ENCODE measurements around the gene FERMT3.
"Not testable (repeated sequence)": the region's sequence is repeated elsewhere in the genome, so short reads cannot be mapped to it uniquely, and the experiment has no call there.

FERMT3 gene

GRCh38 chr11:64235437-64236161 lies 29.1 kb downstream of the FERMT3 start:
- DNase-seq (ENCODE audit: low spot score) = no peak

- DNase-seq (ENCODE audit: low spot score) = no peak
These were observed 31.0 kb downstream of the FERMT3 start for GRCh38 chr11:64237484-64237951.

- DNase-seq (ENCODE audit: low spot score) = no peak
These were observed 31.6 kb downstream of the FERMT3 start for GRCh38 chr11:64238076-64238475.

- no peak for DNase-seq (ENCODE audit: low spot score)
These were observed 32.5 kb downstream of the FERMT3 start for GRCh38 chr11:64238999-64239398.

GRCh38 chr11:64239662-64240434 lies 33.3 kb downstream of the FERMT3 start:
- DNase-seq (ENCODE audit: low spot score) = no peak

- DNase-seq (ENCODE audit: low spot score) = peak; percentile 91
These were observed 34.1 kb downstream of the FERMT3 start, which contains the start of gene FKBP2 for GRCh38 chr11:64240435-64241240. TSS of gene FKBP2 (plus strand) at chr11:64241095. CDS start at chr11:64242388, 1,293 bp downstream.

GRCh38 chr11:64241241-64241490 lies 34.6 kb downstream of the FERMT3 start:
- DNase-seq (ENCODE audit: low spot score) = peak; percentile 85

GRCh38 chr11:64241491-64242374 lies 35.2 kb downstream of the FERMT3 start:
- DNase-seq (ENCODE audit: low spot score) = no peak

GRCh38 chr11:64243236-64243854 lies 36.8 kb downstream of the FERMT3 start:
- no peak for DNase-seq (ENCODE audit: low spot score)

- DNase-seq (ENCODE audit: low spot score) = no peak
These were observed 37.6 kb downstream of the FERMT3 start for GRCh38 chr11:64244107-64244506.

GRCh38 chr11:64244966-64245365 lies 38.4 kb downstream of the FERMT3 start:
- no peak for DNase-seq (ENCODE audit: low spot score)

GRCh38 chr11:64245401-64245796 lies 38.9 kb downstream of the FERMT3 start:
- no peak for DNase-seq (ENCODE audit: low spot score)

- no peak for DNase-seq (ENCODE audit: low spot score)
These were observed 39.5 kb downstream of the FERMT3 start for GRCh38 chr11:64245797-64246620.

GRCh38 chr11:64246621-64246870 lies 40.0 kb downstream of the FERMT3 start:
- not testable (repeated sequence) for DNase-seq (ENCODE audit: low spot score)

- DNase-seq (ENCODE audit: low spot score) = peak; percentile 83
These were observed 40.6 kb downstream of the FERMT3 start, which contains the start of gene PPP1R14B for GRCh38 chr11:64246871-64247728. TSS of gene PPP1R14B (minus strand) at chr11:64246943. CDS start at chr11:64246673, 270 bp downstream.

- DNase-seq (ENCODE audit: low spot score) = no peak
These were observed 41.4 kb downstream of the FERMT3 start for GRCh38 chr11:64247729-64248531.

GRCh38 chr11:64248578-64248977 lies 42.1 kb downstream of the FERMT3 start:
- no peak for DNase-seq (ENCODE audit: low spot score)

- no peak for DNase-seq (ENCODE audit: low spot score)
These were observed 42.5 kb downstream of the FERMT3 start for GRCh38 chr11:64249038-64249437.

Measured in iPS-NIHi11 (cell line).